ENCODE results near the gene ARID1B. TPM values are rescaled to one million over a fixed set of nuclear protein-coding genes. Genes with fewer than 3 reads are reported as not detected.

The ARID1B gene
- total RNA-seq, 1 donor from 2014 or later = 78.1 TPM

DNA sequence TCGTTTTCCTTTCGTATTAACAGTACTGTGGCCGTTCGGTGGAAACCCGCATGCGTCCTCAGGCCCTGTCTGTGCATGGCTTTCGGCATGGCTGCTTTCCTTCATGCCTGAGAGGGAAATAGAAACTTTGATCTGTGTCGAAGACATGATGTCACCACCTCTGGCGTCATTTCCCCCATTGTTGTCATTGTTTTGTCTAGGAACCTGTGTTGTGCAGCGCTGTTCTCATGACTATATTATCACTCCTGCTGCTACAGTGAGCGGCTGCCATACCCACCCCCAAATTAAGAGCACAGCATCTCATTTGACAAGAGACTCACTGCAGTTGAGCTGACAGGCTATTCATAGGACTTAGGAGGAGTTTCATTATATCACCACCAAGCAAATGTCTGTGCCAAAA, 373.9 kb downstream of the ARID1B start:
- no peaks in the 10 kb centered on the region for H3K9me3 Mint-ChIP-seq (ENCODE audit: unreplicated experiment)
- H3K27ac Mint-ChIP-seq (ENCODE audit: unreplicated experiment) = no peak overlapping the region
- peaks cover 39% of the 10 kb centered on the region for H3K4me1 Mint-ChIP-seq (ENCODE audit: unreplicated experiment)
- no peak for DNase-seq (ENCODE audit: extremely low spot score, unreplicated experiment)
- H3K27me3 Mint-ChIP-seq (ENCODE audit: unreplicated experiment) = no peaks in the 10 kb centered on the region
- peaks cover 27% of the 10 kb centered on the region for H3K36me3 Mint-ChIP-seq (ENCODE audit: unreplicated experiment)
- no peak overlapping the region for H3K4me3 Mint-ChIP-seq (ENCODE audit: unreplicated experiment)
- TF ChIP-seq, protein P1, sequence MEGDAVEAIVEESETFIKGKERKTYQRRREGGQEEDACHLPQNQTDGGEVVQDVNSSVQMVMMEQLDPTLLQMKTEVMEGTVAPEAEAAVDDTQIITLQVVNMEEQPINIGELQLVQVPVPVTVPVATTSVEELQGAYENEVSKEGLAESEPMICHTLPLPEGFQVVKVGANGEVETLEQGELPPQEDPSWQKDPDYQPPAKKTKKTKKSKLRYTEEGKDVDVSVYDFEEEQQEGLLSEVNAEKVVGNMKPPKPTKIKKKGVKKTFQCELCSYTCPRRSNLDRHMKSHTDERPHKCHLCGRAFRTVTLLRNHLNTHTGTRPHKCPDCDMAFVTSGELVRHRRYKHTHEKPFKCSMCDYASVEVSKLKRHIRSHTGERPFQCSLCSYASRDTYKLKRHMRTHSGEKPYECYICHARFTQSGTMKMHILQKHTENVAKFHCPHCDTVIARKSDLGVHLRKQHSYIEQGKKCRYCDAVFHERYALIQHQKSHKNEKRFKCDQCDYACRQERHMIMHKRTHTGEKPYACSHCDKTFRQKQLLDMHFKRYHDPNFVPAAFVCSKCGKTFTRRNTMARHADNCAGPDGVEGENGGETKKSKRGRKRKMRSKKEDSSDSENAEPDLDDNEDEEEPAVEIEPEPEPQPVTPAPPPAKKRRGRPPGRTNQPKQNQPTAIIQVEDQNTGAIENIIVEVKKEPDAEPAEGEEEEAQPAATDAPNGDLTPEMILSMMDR (IDR thresholded peaks at IDR 0.05) = no peak

DNA sequence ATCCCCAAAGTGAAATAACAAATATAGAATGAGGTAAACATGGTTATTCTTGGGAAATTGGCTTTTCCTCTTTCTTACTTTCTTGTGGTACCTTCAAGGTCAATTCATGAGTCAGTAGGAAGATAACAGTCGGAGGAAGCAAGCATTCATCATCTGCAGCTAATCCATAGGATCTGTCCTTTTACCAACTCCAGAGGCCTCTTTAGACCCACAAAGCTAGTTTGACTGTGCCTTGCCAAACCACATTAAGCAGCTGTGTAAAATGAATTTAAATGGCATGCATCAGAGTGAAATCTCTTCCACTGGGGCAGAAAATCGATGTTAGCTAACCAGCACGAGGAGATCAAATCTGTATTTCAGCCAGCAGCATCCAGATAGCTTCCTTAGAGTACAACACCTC, 374.8 kb downstream of the ARID1B start:
- no peak overlapping the region for H3K27ac Mint-ChIP-seq (ENCODE audit: unreplicated experiment)
- no peak for DNase-seq (ENCODE audit: extremely low spot score, unreplicated experiment)
- TF ChIP-seq, protein P1 (IDR thresholded peaks at IDR 0.05) = no peak
- H3K36me3 Mint-ChIP-seq (ENCODE audit: unreplicated experiment) = peaks cover 30% of the 10 kb centered on the region
- peaks cover 32% of the 10 kb centered on the region for H3K4me1 Mint-ChIP-seq (ENCODE audit: unreplicated experiment)
- no peak overlapping the region for H3K4me3 Mint-ChIP-seq (ENCODE audit: unreplicated experiment)
- no peaks in the 10 kb centered on the region for H3K9me3 Mint-ChIP-seq (ENCODE audit: unreplicated experiment)
- H3K27me3 Mint-ChIP-seq (ENCODE audit: unreplicated experiment) = no peaks in the 10 kb centered on the region

DNA sequence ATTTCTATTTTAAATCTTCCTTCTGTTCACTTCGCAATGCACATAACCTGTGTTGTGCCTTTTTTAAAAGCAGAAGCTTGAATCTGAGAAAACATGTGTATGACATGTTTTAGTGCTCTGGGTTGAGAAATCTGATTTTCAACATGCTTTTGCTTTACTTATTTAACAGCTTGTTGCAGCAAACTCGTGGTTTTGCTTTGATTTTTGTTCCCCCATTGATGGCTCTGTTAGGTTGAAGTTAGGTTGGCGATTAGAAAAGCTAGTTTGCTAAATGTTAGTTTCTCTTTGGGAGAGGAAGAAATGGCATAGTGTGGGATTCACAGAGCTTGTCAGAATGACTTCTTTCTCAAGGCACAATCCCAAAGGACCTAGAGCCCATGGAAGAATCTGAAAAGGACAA, 375.4 kb downstream of the ARID1B start:
- TF ChIP-seq, protein P1 (IDR thresholded peaks at IDR 0.05) = no peak
- DNase-seq (ENCODE audit: extremely low spot score, unreplicated experiment) = no peak
- no peak overlapping the region for H3K27ac Mint-ChIP-seq (ENCODE audit: unreplicated experiment)
- no peaks in the 10 kb centered on the region for H3K9me3 Mint-ChIP-seq (ENCODE audit: unreplicated experiment)
- H3K36me3 Mint-ChIP-seq (ENCODE audit: unreplicated experiment) = peaks cover 34% of the 10 kb centered on the region
- peaks cover 32% of the 10 kb centered on the region for H3K4me1 Mint-ChIP-seq (ENCODE audit: unreplicated experiment)
- H3K27me3 Mint-ChIP-seq (ENCODE audit: unreplicated experiment) = no peaks in the 10 kb centered on the region
- H3K4me3 Mint-ChIP-seq (ENCODE audit: unreplicated experiment) = no peak overlapping the region

DNA sequence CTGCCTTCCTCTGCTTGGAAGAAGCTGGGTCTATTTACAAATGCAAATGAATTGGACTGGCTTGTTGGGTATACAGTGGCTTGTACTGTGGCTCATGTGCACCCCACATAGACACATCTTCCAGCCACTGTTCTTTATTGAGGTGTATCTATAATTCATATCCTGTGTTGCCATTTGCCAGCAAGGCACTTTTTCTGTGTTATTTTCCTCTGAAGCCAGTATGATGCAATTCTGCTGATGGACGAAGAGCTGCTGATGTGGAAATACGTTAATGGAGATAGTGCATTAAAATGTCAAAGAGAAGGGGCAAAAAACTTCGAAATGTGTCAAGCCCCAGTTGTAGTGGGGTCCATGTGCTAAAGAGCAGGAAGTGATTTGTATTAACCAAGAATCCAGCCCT, 378.6 kb downstream of the ARID1B start:
- TF ChIP-seq, protein P1 (IDR thresholded peaks at IDR 0.05) = no peak
- Mint-ChIP-seq H3K9me3 (ENCODE audit: unreplicated experiment) (no peaks in the 10 kb centered on the region), H3K4me1 (ENCODE audit: unreplicated experiment) (peaks cover 4% of the 10 kb centered on the region)

DNA sequence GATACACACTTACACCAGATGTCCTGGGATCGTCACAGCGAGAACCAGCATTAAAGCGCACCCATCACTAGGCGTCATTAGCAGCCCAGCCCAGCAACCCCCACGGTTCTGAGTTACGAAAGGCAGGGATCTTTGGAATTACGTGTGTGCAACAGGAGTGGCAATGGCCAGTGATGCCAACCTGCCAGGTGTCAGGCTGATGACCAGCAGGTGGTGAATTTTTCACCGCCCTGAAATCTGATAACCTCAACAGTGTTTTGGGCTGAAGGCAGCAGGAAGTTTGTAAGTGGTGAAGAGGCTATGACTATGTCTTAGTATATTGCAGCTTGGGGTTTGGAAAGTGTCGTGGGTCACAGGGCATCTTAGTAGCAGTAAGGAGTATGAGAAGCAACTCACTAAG, 380.1 kb downstream of the ARID1B start:
- Mint-ChIP-seq H3K27ac (ENCODE audit: unreplicated experiment) (no peak overlapping the region), H3K4me3 (ENCODE audit: unreplicated experiment) (no peak overlapping the region), H3K4me1 (ENCODE audit: unreplicated experiment) (peaks cover 4% of the 10 kb centered on the region), H3K9me3 (ENCODE audit: unreplicated experiment) (no peaks in the 10 kb centered on the region), H3K36me3 (ENCODE audit: unreplicated experiment) (peaks cover 20% of the 10 kb centered on the region), H3K27me3 (ENCODE audit: unreplicated experiment) (no peaks in the 10 kb centered on the region)
- no peak for DNase-seq (ENCODE audit: extremely low spot score, unreplicated experiment)
- TF ChIP-seq, protein P1 (IDR thresholded peaks at IDR 0.05) = no peak

More for the DNA sequence above, 378.6 kb downstream of the ARID1B start:
- no peaks in the 10 kb centered on the region for H3K27me3 Mint-ChIP-seq (ENCODE audit: unreplicated experiment)
- DNase-seq (ENCODE audit: extremely low spot score, unreplicated experiment) = no peak
- no peak overlapping the region for H3K4me3 Mint-ChIP-seq (ENCODE audit: unreplicated experiment)
- peaks cover 32% of the 10 kb centered on the region for H3K36me3 Mint-ChIP-seq (ENCODE audit: unreplicated experiment)
- no peak overlapping the region for H3K27ac Mint-ChIP-seq (ENCODE audit: unreplicated experiment)

Measured in osteocyte (in vitro differentiated cells).